Stimulated activated naive CD8-positive, alpha-beta T cell treated with anti-CD3 and anti-CD28 coated beads, Interleukin-15, Interleukin-2, amounts not matched to agents 100 ng/mL and 50 ng/mL, for 24 hours (primary cell): ENCODE results near the gene OLFM4.
"Not testable (repeated sequence)": the region's sequence is repeated elsewhere in the genome, so short reads cannot be mapped to it uniquely, and the experiment has no call there.

Experiments
- H3K27ac Mint-ChIP-seq: one replicate; pipeline ENCODE4 v1.8.0; 2021; ENCODE audit warnings: mild to moderate bottlenecking, mixed read lengths
- H3K27me3 Mint-ChIP-seq: one replicate; pipeline ENCODE4 v1.8.0; 2021; ENCODE audit warnings: mixed read lengths
- H3K36me3 Mint-ChIP-seq: one replicate; pipeline ENCODE4 v1.8.0; 2021; ENCODE audit warnings: low read depth, mixed read lengths
- H3K4me1 Mint-ChIP-seq: one replicate; pipeline ENCODE4 v1.8.0; 2021; ENCODE audit warnings: low read depth, mixed read lengths
- H3K4me3 Mint-ChIP-seq: one replicate; pipeline ENCODE4 v1.8.0; 2021; ENCODE audit warnings: mild to moderate bottlenecking, mixed read lengths
- H3K9me3 Mint-ChIP-seq: one replicate; pipeline ENCODE4 v1.8.0; 2021; ENCODE audit warnings: mixed read lengths

OLFM4 gene

DNA sequence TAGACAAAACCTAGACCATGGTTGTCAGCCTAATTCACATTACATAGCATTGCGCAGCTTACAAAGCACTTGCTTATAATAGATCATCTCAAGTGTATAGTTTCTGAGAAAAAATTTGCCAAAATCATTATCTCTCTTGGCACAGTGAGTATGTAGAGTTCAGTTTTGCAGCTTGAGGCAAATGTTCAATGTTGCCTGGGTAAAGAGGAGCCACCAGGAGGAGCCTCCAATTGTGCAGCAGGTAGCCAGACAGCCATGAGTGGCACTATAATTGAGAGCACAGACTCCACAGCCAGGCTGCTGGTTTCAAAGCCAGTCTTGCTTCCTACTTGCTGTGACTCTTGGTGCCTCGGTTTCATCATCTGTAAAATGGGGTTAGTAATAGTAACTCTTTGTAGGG, 24.0 kb upstream of the OLFM4 start:
- no peaks in the 10 kb centered on the region for H3K9me3 Mint-ChIP-seq
- peaks cover 7% of the 10 kb centered on the region for H3K27me3 Mint-ChIP-seq
- no peak overlapping the region for H3K27ac Mint-ChIP-seq
- H3K36me3 Mint-ChIP-seq: no peaks in the 10 kb centered on the region
- H3K4me3 Mint-ChIP-seq: no peak overlapping the region
- H3K4me1 Mint-ChIP-seq: no peaks in the 10 kb centered on the region

DNA sequence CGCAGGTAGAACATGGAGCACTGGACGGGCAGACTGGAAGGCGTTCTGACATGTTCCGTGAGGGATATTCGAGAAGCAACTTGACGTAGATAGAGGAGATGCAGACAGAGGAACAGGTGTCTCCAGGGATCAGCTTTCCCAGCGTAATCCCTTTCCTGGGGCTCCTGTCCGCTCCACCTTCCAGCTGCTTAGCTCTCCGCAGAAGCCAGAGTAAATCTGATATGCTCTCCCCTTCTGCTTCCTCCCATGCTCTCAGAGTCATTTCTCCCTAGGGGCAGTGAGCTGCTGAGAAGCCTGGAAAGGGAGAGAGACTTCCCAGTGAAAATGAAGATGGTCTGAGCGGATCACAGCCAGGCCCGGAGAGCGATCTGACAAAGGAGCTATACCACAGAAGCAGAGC, 23.0 kb upstream of the OLFM4 start:
- no peaks in the 10 kb centered on the region for H3K9me3 Mint-ChIP-seq
- H3K27ac Mint-ChIP-seq: no peak overlapping the region
- no peaks in the 10 kb centered on the region for H3K4me1 Mint-ChIP-seq
- H3K36me3 Mint-ChIP-seq: no peaks in the 10 kb centered on the region
- no peak overlapping the region for H3K4me3 Mint-ChIP-seq
- H3K27me3 Mint-ChIP-seq: peaks cover 7% of the 10 kb centered on the region

DNA sequence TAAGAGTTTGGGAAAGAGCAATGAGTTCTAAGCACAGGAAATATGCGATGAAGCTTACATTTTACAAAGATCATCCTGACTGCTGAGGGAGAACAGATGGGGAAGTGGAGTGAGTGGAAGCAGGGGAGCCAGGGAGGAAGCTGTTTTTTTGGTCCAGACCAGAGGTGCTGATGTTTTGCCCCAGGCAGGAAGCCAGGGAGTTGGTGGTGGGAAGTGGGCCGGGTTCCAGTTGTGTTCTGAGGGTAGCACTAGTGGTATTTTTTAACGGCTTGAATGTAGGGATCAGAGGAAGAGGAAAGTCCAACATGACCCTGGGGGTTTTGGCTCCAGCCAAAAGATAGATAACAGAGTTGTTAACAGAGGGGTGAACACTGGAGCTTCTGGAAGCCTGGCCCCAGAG, 20.7 kb upstream of the OLFM4 start:
- Mint-ChIP-seq H3K27me3 (peaks cover 16% of the 10 kb centered on the region), H3K9me3 (no peaks in the 10 kb centered on the region), H3K36me3 (no peaks in the 10 kb centered on the region), H3K27ac (no peak overlapping the region), H3K4me1 (no peaks in the 10 kb centered on the region), H3K4me3 (no peak overlapping the region)

DNA sequence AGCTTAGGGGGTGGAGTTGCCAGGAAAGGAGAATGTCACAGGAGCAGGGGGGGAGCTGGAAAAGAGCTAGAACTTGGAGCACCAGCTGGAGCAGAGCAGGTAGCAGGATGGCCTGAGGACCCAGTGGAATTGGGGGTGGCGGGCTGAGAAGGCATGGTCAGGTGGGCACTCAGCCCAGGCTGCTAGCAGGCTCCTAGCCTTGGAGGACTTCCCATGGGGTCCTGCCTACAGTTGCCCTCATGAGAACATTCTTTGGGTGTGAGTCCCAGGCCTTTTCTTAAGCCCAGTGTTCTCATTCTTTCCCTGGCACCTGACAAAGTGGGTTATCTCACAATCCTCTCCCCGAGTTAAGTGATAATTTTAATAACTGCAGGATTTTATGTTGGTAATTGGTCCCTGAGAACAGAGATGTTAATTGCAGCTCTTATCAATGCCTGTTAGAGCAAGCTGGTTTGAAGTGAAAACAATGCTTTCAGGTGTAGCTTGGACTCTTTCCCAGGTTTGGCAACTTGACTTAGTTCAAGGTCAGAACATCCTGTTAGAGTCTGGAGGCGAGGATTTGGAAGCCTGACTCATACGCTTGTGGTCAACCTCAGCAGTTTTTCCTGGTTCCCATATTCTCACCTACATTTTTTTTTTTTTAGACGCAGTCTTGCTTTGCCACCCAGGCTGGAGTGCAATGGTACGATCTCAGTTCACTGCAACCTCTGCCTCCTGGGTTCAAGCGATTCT, 18.1 kb upstream of the OLFM4 start:
- Mint-ChIP-seq H3K27me3 (peaks cover 13% of the 10 kb centered on the region), H3K4me1 (no peaks in the 10 kb centered on the region), H3K4me3 (no peak overlapping the region), H3K36me3 (no peaks in the 10 kb centered on the region), H3K27ac (no peak overlapping the region), H3K9me3 (no peaks in the 10 kb centered on the region)

DNA sequence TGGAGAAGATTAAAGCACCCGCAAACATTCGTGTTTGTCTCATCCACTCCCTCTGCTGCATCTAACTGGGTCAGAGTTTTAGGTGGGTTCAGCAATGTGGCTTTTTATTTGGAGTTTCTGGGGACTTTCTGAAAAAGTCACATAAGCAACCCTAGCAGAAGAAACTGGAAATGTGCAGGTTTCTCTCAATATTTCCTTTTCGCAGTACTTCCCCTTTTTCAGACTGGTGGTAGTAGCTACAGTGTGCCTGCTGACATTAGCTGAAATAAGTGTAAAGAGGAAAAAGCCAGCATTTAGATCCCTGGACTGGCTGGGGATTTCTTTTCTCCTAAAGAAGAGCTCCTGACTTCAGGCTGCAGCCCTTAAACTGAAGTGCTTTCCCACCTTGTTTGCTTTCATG, 15.9 kb upstream of the OLFM4 start:
- Mint-ChIP-seq H3K4me1 (no peaks in the 10 kb centered on the region), H3K27ac (no peak overlapping the region), H3K4me3 (no peak overlapping the region), H3K36me3 (no peaks in the 10 kb centered on the region), H3K9me3 (no peaks in the 10 kb centered on the region), H3K27me3 (peaks cover 11% of the 10 kb centered on the region)

DNA sequence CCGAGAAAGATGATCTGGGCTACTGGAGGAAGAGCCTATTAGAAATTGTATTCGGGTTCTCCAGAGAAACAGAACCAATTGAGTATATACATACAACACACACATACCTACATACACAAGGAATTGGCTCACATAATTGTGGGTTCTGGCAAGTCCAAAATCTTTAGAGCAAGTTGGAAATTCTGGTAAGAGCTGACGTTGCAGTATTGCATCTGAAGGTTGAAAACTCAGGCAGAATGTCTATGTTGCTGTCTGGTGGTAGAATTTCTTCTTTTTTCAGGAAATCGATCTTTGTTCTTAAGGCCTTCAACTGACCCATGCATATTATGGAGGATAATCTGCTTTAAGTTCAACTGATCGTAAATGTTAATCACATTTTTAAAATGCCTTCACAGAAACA, 15.5 kb upstream of the OLFM4 start:
- Mint-ChIP-seq H3K27me3 (peaks cover 9% of the 10 kb centered on the region), H3K27ac (no peak overlapping the region)

DNA sequence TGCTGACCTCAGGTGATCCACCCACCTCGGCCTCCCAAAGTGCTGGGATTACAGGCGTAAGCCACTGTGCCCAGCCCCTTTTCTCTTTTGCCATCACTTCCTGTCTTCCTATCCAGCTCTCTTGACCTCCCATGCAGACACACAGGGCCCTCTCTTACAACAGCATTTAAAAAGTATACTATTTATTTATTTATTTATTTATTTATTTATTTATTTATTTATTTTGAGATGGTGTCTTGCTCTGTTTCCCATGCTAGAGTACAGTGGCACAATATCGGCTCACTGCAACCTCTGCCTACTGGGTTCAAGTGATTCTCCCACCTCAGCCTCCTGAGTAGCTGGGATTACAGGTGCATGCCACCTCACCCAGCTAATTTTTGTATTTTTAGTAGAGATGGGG, 14.6 kb upstream of the OLFM4 start:
- H3K36me3 Mint-ChIP-seq, H3K4me1 Mint-ChIP-seq, H3K9me3 Mint-ChIP-seq, H3K27me3 Mint-ChIP-seq, H3K4me3 Mint-ChIP-seq, H3K27ac Mint-ChIP-seq: not testable (repeated sequence)

More for the DNA sequence above, 15.5 kb upstream of the OLFM4 start:
- Mint-ChIP-seq H3K9me3 (no peaks in the 10 kb centered on the region), H3K36me3 (no peaks in the 10 kb centered on the region), H3K4me1 (no peaks in the 10 kb centered on the region), H3K4me3 (no peak overlapping the region)

DNA sequence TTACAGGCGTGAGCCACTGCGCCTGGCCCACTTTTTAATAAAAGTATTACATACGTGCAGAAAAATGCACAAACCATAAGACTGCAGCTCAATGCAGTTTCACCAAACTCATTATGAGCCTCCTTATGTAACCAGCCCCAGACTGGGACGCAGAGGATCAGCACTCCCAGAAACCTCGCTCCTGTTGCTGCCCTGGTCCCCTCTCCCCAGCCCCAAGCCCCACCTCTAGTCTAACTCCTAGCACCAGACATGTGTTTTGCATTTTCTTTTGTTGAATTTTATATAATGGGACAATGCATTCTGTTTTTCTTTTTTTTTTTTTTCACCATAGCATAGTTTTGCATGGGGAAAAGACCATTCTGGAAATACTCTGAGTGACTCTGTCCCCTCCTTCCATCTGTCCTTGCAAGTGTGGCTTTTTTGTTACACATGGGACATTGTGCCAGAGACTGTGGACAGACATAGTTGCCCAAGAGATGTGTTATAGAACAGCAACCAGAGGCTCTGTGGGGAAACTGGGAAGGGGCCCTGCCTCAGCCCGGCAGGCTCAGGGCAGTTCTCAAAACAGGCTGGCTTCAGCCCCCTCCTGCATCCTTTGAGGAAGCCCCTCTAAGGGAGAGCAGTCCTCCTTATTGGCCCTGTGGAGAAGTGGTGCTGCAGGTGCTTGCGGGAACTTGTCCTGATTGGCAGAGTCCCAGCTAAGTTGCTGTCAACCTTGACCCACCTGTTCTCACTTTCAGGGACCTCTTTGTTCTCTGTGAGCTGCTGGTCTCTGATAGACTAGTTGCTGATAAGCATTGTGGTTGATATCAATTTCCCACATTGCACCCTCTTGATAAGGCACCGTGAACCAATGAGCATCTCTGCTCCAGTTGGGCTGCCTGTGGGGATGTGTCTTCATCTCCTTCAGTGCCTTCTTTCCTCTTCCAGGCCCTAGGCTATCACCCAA, 13.8 kb upstream of the OLFM4 start:
- Mint-ChIP-seq H3K4me1 (no peaks in the 10 kb centered on the region), H3K36me3 (no peaks in the 10 kb centered on the region), H3K4me3 (no peak overlapping the region), H3K9me3 (no peaks in the 10 kb centered on the region), H3K27ac (no peak overlapping the region), H3K27me3 (peaks cover 9% of the 10 kb centered on the region)

DNA sequence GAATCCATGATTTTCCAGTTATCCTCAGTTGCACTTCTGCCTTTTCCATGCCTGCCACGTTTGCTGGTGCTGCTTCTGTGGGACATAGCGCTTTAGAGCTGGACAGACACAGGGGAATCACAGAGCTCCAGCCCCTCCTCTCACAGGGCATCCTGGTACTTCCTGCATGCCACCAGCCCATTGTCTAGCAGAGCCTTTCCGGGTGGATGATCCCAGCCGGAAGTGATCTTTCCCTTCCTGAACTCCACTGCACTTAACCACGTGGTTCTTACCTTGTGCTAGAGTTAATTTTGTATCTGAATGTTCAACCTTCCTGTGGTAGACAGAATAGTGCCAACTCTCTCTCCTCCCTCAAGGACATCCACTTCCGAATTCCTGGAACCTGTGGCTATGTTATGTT, 12.6 kb upstream of the OLFM4 start:
- Mint-ChIP-seq H3K27ac (no peak overlapping the region), H3K27me3 (peaks cover 9% of the 10 kb centered on the region), H3K36me3 (no peaks in the 10 kb centered on the region), H3K4me1 (no peaks in the 10 kb centered on the region), H3K9me3 (no peaks in the 10 kb centered on the region), H3K4me3 (no peak overlapping the region)

DNA sequence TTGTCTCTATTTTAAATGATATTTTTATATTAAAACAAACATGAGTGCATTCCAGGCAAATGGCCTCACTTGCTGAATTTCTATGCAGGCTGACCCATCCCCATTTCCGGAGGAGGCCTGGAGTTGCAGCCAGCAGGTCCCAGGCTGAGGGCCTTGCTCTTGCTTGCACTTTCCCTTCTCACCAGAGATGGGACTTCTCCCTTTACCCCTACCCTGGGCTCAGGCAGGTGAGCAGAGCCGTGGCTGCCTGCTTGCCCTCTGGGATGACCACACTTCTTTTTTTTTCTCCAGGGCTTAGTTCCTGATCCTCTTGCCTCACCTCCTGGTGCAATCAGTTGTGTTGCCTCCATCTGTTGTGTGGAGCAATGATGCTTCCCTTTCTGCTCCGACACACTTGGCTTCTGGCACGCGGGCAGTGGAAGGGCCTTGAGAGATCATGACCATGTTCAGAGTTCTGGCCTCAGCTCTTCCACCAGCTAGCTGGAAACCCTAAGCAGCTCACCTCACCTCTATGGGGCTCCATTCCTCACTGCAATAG, 11.1 kb upstream of the OLFM4 start:
- Mint-ChIP-seq H3K4me1 (no peaks in the 10 kb centered on the region), H3K27ac (no peak overlapping the region), H3K9me3 (no peaks in the 10 kb centered on the region), H3K4me3 (no peak overlapping the region), H3K27me3 (peaks cover 4% of the 10 kb centered on the region), H3K36me3 (no peaks in the 10 kb centered on the region)

DNA sequence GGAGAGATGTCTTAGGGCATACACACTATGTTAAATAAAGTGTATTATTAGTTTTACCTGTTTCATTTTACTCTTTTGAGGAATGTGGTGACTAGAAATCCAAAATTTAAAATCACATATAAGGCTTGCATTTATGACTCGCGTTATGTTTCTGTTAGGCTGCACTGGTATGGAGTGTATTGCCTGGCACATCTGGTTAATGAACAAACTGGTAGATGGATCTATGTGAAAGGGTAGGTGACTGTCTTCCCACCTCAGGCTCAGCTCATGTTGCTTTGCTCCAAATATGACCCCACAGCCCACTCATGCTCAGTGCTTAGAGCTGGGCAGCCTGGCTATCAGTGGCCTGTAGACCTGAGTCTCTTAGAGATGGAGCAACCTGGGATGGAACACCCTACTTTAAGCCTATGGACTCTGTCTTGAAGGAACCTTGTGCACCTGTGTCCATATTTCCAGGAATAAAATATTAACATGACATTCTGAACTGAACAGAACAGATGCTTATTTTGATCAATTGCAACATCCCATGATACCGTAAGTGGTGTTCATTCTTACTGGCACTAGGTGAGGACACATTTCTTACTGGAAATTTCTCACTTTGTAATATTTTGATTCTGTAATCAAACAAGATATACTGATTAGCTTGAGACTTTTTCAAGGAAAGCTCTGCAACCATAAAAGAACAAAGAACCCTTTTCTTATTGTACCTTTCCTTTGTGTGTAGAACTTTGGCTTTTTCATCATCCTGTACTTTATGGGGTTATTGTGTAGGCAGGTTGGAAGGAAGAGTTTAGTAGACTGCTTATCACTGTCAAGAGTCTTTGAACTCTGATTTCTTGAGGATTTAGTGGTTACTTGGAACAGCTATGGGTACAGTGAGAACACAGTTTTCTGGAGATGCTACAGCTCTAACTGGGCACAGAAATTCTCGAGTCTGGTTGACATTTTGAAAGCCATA, 9.6 kb upstream of the OLFM4 start:
- Mint-ChIP-seq H3K4me1 (no peaks in the 10 kb centered on the region), H3K27ac (no peak overlapping the region), H3K27me3 (peaks cover 5% of the 10 kb centered on the region), H3K9me3 (no peaks in the 10 kb centered on the region), H3K4me3 (no peak overlapping the region), H3K36me3 (no peaks in the 10 kb centered on the region)

DNA sequence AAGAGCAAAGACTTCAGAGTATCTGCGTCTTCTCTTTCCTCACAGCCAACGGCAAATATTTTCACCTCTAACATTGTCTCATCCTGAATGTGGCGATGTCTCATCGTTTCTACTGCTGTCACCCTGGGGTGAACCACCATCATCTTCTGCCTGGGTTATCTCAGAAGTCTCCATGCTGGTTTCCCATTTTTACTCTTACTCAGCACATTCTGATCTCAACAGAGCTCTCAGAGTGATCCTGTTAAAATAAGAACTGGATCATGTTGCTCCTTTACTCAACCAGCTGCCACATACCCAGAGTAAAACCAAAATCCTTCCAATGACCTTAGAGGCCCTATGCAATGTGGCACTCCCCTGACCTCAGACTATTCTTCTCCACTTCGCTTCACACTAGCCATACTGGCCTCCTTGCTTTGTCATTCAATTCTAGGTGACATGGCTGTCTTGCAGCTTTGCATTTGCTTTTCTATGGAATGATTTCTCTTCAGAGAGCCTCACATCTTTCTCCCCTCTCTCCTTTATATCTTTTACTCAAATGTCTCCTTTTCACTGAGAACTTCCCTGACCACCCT, 7.8 kb upstream of the OLFM4 start:
- Mint-ChIP-seq H3K27ac (no peak overlapping the region), H3K4me1 (no peaks in the 10 kb centered on the region), H3K36me3 (no peaks in the 10 kb centered on the region), H3K27me3 (peaks cover 5% of the 10 kb centered on the region), H3K4me3 (no peak overlapping the region), H3K9me3 (no peaks in the 10 kb centered on the region)

DNA sequence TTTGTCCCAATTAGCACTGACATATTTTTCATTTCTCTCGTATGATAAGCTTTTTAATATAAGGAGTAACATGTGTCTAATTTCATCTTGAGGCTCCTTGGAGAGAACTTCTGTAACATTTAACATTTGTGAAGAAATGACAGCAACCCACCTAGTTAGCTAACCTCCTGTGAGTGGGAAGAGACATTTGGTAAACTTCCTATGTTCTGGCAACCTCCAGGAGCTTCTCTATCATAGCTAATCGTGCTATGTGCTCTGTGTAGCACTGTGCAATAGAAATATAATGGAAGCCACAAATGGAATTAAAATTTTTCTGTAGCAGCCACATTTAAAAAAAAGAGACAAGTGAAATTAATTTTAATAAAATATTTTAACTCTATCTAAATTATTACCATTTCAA, 5.4 kb upstream of the OLFM4 start:
- Mint-ChIP-seq H3K9me3 (no peaks in the 10 kb centered on the region), H3K27ac (no peak overlapping the region), H3K4me3 (no peak overlapping the region), H3K36me3 (no peaks in the 10 kb centered on the region), H3K4me1 (no peaks in the 10 kb centered on the region), H3K27me3 (peaks cover 5% of the 10 kb centered on the region)

DNA sequence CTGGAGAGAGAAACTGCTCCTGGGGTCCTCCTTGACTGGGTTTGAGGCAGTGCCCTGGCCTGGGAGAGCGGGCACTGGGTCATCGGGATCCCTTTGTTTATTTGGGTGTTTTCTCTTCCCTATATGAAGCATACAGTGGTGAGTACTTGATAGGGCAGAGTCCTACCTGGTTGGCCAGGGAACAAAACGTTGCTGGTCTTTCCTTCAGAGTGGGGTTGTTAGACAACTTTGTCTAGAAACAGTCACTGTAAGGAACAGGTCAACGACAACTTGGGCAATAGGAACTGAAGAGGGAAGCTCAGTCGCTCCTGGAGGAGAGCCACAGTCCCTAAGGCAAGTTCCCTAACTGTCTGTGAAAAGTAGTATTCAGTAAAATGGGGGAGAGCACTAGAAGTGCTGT, 550 bp upstream of the OLFM4 start:
- Mint-ChIP-seq H3K4me3 (no peak overlapping the region), H3K27ac (no peak overlapping the region), H3K36me3 (no peaks in the 10 kb centered on the region), H3K27me3 (no peaks in the 10 kb centered on the region), H3K9me3 (no peaks in the 10 kb centered on the region), H3K4me1 (no peaks in the 10 kb centered on the region)
